NCI-H2227 treated with DMSO at 0.1 percent for 48 hours (cell line): ENCODE results near the gene WIZ.

Experiments used
- DNase-seq: peaks from one replicate; lab custom pipeline; 2025; lab: John Stamatoyannopoulos, UW

The WIZ gene

DNA sequence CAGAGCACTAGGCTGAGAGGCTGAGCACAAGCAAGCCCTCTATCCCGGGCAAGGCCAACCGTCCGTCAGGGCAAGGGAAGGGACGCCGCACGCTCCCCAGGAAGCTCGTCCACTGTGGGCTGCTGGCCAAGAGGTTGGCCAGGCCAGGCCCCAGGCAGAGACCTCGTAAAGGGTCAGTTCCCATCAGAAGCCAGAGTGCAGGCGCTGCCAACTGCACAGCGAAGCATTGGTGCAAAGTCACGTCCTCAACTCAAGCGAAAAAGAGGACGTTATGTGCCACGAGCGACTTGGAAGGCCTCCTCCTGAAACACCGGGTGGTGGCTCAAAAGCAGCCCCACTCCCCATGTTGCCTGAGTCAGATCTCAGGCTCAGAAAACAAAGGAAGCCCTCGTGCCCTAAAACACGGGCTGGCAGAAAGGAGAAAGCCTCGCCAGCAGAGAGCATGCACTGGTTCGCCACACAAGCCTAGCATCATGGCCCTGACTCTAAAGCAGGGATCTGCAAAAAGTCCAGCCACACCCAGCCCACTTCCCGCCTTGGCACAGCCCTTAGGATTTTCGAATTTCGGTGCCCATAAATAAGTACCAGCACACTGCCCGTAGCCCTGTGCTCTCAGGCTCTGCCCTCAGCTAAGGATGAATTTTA lies 74.8 kb downstream of the WIZ start:
- DNase-seq, result no peak

- no peak for DNase-seq
Observed at GRCh38 chr19:15374105-15374651, 75.6 kb downstream of the WIZ start.

GRCh38 chr19:15373644-15374043 lies 76.1 kb downstream of the WIZ start:
- no peak for DNase-seq

- DNase-seq, result no peak
Observed at GRCh38 chr19:15372891-15373301, 76.9 kb downstream of the WIZ start.

DNA sequence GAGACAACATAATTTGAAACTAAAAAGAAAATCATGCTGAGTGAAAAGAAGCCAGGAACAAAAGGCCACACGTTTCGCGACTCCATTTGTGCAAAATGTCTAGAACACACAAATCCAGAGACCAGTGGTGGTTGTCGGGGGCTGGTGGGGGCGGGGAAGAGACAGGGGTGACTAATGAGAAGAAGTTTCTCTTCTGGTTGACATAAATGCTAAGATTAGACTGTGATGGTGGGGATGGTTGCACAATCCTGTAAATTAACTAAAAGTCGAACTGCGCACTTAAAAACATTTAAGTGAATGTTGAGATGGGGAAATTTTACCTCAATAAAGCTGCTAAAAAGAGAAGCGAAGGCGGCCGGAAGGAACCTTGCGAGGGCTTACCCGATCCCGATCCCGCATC lies 77.3 kb downstream of the WIZ start:
- no peak for DNase-seq

- no peak for DNase-seq
Observed at GRCh38 chr19:15371786-15372380, 77.9 kb downstream of the WIZ start.

DNA sequence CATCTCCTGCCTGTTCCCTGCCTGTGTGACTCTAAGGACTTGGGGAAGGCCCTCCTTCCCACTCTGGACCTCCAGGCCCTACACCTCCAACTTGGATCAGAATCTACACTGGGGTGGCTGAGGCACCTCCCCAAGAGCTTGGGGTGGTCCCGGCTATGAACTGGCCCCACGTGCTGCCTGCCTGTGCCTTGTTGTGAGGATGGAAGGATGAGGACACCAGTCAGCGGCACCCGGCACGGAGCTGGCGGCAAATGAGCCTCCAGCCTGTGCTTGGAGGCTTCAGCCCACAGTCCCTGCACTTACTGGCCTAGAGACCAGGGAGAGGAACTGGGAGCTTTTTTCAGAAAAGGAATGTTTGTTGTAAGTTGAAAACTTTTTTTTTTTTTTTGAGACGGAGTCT lies 78.6 kb downstream of the WIZ start:
- no peak for DNase-seq
